K562 (cell line): ENCODE results near the gene ID1. TPM values are rescaled to one million over a fixed set of nuclear protein-coding genes. Genes with fewer than 3 reads are reported as not detected.

Source experiments
- ESRRB ChIP-seq: fragments of 250-450 bp; sonication (Bioruptor Pico); IDR thresholded peaks from 2 replicates; pipeline ENCODE4 v1.5.0; 2020; ENCODE audit warnings: mild to moderate bottlenecking, moderate library complexity, borderline replicate concordance
- FOXA3 ChIP-seq, 2 experiments: fragments of 450-650 bp in 1 of 2; sonication (generic) in 1 of 2; formaldehyde crosslinking; IDR thresholded peaks in 1 of 2; conservative IDR thresholded peaks in 1 of 2; 2 replicates each; pipeline versions ENCODE4 v1.4.0 to v1.8.0; 2020 to 2022; ENCODE audit warnings: mild to moderate bottlenecking in 2 of 2, missing genetic modification reagents in 1 of 2
- PCBP1 ChIP-seq: fragments of 200-400 bp; formaldehyde crosslinking; IDR thresholded peaks from 2 replicates; pipeline ENCODE4 v1.6.1; 2018; ENCODE audit warnings: mild to moderate bottlenecking, low read depth, low read length; ENCODE audit not compliant: poor library complexity, severe bottlenecking
- PURB ChIP-seq: sonication (generic); formaldehyde crosslinking; IDR thresholded peaks from 2 replicates; pipeline ENCODE4 v1.9.0; 2021; ENCODE audit warnings: low read depth, mild to moderate bottlenecking, missing genetic modification reagents
- ZC3H8 ChIP-seq: fragments of 450-650 bp; IDR thresholded peaks from 2 replicates; pipeline ENCODE4 v1.6.1; 2017
- ZNF23 ChIP-seq: fragments of 250-450 bp; sonication (Bioruptor Pico); IDR thresholded peaks from 2 replicates; pipeline ENCODE4 v1.4.0; 2020; ENCODE audit warnings: mild to moderate bottlenecking
- ZNF436 ChIP-seq: fragments of 250-450, 450-650 bp; sonication (Bioruptor Pico); formaldehyde crosslinking; IDR thresholded peaks from 2 replicates; pipeline ENCODE4 v1.7.0; 2020; ENCODE audit warnings: mild to moderate bottlenecking
- polyA plus RNA-seq, 8 experiments: library from polyadenylated mRNA; depleted of rRNA in 4 of 8; stranded (reverse) in 5 of 8; unstranded in 3 of 8; fragments of >200 nt; fragmentation: Nextera tagmentation in 2 of 8; fragmentation: Illumina TruSeq in 1 of 8; extraction: Ambion mirVana in 2 of 8; extraction: Trizol in 1 of 8; gene quantifications; 2 replicates each; pipeline versions ENCODE4 v1.2.1 to v1.2.3, GENCODE V29; 2011 to 2014; ENCODE audit warnings: inconsistent platforms in 1 of 8, missing spikeins in 1 of 8
- total RNA-seq, 7 experiments: library from RNA; depleted of rRNA in 6 of 7; stranded (reverse); fragments of >200 nt in 6 of 7; fragmentation: Illumina TruSeq in 2 of 7; extraction: Trizol in 2 of 7; gene quantifications; 2 replicates each; pipeline versions ENCODE4 v1.2.1 to v1.2.3, GENCODE V29; 2011 to 2021; ENCODE audit warnings: low replicate concordance in 1 of 7
- TF ChIP-seq, protein P1 (sequence below), 2 experiments: fragments of 450-650 bp; formaldehyde crosslinking in 1 of 2; IDR thresholded peaks; 2 replicates each; pipeline versions ENCODE4 v1.4.0 to v1.6.1; 2014 to 2020; ENCODE audit warnings: mild to moderate bottlenecking in 2 of 2, borderline replicate concordance in 1 of 2, low read depth in 1 of 2
- TF ChIP-seq, protein P2 (sequence below): fragments of 250-450 bp; sonication (Bioruptor Pico); IDR thresholded peaks from 2 replicates; pipeline ENCODE4 v1.8.0; 2021; ENCODE audit warnings: borderline replicate concordance, mild to moderate bottlenecking, moderate library complexity; ENCODE audit not compliant: poor library complexity, severe bottlenecking
- TF ChIP-seq, protein P3 (sequence below): fragments of 150-350 bp; conservative IDR thresholded peaks from 2 replicates; pipeline ENCODE4 v1.6.1; 2014; ENCODE audit warnings: low read length

The ID1 gene
- total and polyA plus RNA-seq, 9 of the 15 experiments (the other 6 are each of a cell fraction or from before 2014, with no cell fraction given), result 1.4 to 358 (median 65.0) TPM

GRCh38 chr20:31605031-31605901, at the start of gene ID1 (continued):
- TF ChIP-seq, protein P1, sequence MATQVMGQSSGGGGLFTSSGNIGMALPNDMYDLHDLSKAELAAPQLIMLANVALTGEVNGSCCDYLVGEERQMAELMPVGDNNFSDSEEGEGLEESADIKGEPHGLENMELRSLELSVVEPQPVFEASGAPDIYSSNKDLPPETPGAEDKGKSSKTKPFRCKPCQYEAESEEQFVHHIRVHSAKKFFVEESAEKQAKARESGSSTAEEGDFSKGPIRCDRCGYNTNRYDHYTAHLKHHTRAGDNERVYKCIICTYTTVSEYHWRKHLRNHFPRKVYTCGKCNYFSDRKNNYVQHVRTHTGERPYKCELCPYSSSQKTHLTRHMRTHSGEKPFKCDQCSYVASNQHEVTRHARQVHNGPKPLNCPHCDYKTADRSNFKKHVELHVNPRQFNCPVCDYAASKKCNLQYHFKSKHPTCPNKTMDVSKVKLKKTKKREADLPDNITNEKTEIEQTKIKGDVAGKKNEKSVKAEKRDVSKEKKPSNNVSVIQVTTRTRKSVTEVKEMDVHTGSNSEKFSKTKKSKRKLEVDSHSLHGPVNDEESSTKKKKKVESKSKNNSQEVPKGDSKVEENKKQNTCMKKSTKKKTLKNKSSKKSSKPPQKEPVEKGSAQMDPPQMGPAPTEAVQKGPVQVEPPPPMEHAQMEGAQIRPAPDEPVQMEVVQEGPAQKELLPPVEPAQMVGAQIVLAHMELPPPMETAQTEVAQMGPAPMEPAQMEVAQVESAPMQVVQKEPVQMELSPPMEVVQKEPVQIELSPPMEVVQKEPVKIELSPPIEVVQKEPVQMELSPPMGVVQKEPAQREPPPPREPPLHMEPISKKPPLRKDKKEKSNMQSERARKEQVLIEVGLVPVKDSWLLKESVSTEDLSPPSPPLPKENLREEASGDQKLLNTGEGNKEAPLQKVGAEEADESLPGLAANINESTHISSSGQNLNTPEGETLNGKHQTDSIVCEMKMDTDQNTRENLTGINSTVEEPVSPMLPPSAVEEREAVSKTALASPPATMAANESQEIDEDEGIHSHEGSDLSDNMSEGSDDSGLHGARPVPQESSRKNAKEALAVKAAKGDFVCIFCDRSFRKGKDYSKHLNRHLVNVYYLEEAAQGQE (IDR thresholded peaks at IDR 0.05; ENCODE audit: borderline replicate concordance), result no peak
- TF ChIP-seq, protein P1 (CRISPR knock-in tag; IDR thresholded peaks at IDR 0.05; ENCODE audit: low read depth), result 0 out of 2 replicates have a peak, but pooled peaks have one; percentile 38
- TF ChIP-seq ZNF436 (CRISPR knock-in tag) (no peak), PCBP1 (peak; percentile 48), PURB (CRISPR knock-in tag) (no peak), FOXA3 (CRISPR knock-in tag; conservative IDR thresholded peaks at IDR 0.05 in 1 of 2, IDR thresholded peaks at IDR 0.05 in 1 of 2) (peak in 1 of 2 experiments; percentile 40; a peak in 1 of 4 replicates), ZNF23 (CRISPR knock-in tag) (no peak), ZC3H8 (peak; percentile 42; the same call in 1 of the 2 replicates), ESRRB (CRISPR knock-in tag) (no peak)
- TF ChIP-seq, protein P2, sequence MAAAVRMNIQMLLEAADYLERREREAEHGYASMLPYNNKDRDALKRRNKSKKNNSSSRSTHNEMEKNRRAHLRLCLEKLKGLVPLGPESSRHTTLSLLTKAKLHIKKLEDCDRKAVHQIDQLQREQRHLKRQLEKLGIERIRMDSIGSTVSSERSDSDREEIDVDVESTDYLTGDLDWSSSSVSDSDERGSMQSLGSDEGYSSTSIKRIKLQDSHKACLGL, result peak; percentile 13
- TF ChIP-seq, protein P3, sequence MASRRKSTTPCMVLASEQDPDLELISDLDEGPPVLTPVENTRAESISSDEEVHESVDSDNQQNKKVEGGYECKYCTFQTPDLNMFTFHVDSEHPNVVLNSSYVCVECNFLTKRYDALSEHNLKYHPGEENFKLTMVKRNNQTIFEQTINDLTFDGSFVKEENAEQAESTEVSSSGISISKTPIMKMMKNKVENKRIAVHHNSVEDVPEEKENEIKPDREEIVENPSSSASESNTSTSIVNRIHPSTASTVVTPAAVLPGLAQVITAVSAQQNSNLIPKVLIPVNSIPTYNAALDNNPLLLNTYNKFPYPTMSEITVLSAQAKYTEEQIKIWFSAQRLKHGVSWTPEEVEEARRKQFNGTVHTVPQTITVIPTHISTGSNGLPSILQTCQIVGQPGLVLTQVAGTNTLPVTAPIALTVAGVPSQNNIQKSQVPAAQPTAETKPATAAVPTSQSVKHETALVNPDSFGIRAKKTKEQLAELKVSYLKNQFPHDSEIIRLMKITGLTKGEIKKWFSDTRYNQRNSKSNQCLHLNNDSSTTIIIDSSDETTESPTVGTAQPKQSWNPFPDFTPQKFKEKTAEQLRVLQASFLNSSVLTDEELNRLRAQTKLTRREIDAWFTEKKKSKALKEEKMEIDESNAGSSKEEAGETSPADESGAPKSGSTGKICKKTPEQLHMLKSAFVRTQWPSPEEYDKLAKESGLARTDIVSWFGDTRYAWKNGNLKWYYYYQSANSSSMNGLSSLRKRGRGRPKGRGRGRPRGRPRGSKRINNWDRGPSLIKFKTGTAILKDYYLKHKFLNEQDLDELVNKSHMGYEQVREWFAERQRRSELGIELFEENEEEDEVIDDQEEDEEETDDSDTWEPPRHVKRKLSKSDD, result 0 out of 2 replicates have a peak, but pooled peaks have one; percentile 83
